GM21786 (cell line): ENCODE measurements around the gene RAP2B.
"Not testable (repeated sequence)": the region's sequence is repeated elsewhere in the genome, so short reads cannot be mapped to it uniquely, and the experiment has no call there.

Experiments
- ATAC-seq: cut with Tn5 transposase; IDR thresholded peaks from one replicate; pipeline ENCODE4 v1.9.1; 2021; ENCODE audit not compliant: unreplicated experiment

The RAP2B gene

DNA sequence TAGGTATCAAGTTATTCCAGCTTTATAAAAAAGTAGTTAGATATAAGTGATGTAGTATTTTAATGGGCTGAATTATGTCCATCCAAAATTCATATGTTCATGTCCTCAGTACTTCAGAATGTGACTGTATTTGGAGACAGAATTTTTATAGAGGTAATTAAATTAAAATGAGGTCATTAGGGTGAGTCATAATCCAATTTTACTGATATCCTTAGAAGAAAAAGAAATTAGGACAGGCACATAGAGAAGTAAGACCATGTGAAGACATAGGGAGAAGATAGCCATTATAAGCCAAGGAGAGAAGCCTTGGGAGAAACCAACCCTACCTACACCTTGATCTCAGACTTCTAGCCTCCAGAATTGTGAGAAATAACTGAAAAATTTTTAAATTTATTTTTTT lies 30.3 kb downstream of the RAP2B start:
- ATAC-seq, result no peak

DNA sequence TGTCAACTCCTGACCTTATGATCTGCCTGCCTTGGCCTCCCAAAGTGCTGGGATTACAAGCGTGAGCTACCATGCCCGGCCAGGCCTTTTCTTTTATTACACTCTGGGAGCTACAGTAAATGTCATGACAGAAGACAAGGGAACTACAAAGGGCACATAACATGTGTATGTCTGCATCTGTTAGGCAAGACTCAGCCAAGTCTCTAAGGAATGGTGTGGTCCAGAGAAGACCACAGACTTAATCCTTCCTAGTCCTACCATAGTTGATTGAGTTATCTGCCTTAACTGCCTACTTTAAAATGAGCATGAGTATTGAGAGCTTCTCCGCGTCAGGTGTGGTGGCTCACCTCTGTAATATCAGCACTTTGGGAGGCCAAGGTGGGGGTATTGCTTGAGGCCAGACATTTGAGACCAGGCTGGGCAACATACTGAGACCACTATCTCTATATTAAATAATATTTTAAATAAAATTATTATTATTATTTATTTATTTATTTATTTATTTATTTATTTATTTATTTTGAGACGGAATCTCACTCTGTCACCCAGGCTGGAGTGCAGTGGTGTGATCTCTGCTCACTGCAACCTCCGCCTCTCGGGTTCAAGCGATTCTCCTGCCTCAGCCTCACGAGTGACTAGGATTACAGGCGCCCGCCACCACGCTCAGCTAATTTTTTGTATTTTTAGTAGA lies 31.9 kb downstream of the RAP2B start:
- not testable (repeated sequence) for ATAC-seq

DNA sequence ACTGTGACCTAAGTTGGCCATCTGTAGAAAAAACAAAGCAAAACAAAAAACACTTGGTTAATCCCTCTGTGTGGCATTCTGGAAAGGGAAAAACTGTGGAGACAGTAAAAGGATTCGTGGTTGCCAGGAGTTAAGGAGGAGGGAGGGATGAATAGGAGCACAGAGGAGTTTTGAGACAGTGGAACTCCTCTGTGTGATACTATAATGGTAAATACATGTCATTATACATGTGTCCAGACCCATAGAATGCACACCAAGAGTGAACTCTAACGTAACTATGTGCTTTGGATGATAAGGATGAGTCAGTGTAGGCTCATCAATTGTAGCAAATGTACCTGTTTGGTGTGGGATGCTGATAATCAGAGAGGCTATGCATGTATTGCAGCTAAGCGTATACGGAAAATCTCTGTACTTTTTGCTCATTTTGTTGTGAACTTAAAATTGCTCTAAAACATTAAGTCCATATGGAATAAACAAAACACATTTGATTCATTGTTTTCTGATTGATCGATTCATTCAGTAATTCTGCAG lies 33.4 kb downstream of the RAP2B start:
- ATAC-seq, result no peak

DNA sequence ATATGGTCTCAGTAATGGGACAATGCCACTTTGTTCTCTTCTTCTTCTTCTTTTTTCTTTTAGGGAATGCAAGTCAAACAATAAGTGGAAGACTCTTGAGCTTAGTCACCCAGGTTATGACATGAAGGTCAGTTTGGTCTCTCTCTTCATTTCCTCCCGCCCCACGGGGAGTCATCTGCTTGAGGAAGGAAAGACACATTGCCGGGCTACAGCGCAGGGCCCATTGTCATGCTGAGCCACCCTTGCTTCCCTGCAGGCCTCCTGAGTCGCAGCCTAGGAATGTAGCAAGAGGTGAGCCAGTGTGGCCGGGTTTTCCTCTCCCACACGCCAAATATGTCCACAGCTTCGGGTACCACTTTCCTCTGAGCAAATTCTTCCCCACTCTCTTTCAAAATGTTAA lies 47.6 kb downstream of the RAP2B start:
- ATAC-seq, result no peak

DNA sequence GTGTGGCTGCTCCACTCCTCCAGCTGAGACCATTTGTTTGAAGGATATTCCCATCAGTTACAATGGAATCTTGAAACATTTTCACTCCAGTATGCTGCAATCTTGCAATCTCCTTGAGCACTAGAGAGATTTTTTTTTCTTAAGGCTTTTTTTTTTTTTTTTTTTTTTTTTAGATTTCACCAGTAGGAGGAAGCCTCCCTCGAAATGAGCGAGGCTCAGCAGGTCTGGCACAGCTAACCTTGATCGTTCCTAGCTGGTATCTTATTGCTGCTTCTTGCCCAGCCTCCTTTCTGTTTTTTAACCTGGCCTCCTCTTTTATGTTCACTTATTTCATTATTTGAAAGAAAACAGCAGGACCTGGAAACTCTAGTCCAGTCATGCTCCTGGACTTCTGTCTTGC lies 48.1 kb downstream of the RAP2B start:
- no peak for ATAC-seq

DNA sequence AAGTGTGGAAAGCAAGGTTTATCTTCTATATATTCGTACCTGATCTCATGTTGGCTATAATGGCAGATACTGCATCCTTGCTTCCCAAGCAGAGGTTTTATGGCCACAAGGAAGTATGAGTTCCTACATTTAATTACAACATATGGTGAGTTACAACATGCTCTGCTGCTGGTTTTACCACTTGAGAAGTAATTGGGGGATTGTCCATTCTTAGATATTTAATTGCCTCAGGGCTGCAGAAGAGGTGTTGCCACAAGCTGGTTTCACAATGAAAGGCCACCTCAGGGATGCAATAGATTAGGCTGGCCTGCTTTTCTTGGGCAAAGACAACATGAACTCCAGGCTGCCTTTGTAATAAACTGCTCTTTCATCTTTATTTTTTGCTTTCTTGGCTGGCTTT lies 48.6 kb downstream of the RAP2B start:
- no peak for ATAC-seq

DNA sequence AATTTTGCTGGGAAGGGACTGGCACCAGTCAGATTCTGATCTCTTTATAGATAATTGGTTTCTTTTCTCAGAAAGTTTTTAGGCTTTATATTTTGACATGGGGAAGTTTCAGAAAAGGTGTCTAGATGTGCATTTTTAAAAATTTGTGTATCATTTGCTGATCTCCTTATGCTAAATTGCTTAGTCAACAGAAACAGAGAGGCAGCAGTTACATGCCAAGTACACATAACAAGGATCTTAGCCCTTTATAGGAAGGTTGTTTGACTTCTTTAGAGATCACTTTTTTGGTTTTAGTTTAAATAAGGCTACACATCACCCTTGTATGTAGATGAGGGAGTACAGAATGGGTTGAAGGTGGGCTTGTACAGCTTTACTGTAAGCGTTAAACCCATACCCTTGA lies 53.5 kb downstream of the RAP2B start:
- ATAC-seq, result no peak

DNA sequence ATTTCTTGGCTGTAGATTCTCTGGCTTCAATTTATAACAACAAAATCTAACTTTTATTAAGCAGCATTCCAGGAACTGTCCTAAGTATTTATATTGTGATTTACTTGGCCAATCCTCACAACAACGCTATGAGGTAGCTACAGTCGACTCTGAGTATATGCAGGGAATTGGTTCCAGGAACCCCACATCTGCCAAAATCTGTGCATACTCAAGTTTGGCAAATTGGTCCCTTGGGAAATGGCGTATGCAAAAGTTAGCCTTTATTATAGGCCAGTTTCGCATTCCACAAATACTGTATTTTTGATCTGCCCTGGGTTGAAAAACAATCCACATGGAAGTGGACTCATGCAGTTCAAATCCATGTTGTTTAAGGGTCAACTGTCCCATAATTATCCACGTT lies 53.9 kb downstream of the RAP2B start:
- no peak for ATAC-seq

DNA sequence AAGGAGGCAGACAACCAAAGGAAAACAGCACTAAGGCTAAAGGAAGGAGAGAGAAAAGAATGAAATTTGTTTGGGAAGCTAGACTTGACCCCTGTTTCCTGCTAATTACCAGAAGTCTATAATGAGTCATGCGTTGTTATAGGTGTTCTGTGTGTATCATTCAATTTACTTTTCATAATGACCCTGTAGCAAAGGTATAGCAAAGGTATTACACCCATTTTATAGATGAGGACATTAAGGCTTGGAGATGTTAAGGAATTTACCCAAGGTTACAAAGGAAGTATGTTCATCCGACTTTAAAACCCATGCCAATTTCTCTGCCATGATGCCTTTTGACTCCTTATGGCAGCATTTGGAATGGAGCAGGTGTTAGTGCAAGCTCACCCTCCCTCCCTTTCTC lies 54.9 kb downstream of the RAP2B start:
- ATAC-seq, result no peak

DNA sequence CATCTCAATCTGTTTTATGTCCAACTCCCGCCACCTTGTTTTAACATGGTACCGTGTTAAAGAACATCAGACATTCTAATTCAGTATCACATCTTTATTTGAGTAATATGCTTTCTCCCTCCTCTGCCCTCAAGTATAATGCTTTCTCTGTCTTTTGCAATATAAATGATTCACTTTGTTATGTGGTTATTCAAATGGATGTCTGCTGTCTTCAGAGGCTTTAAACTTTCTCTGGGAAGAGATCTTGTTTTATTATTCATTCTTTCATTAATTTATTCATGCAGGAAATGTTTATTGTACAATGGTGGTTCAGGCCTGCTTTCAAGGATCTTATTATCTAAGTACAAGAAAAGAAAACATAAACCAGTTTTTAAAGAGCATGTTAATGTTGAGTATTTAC lies 57.1 kb downstream of the RAP2B start:
- ATAC-seq, result no peak
